ENCODE data around the gene PDE9A.
"Not testable (repeated sequence)": the region's sequence is repeated elsewhere in the genome, so short reads cannot be mapped to it uniquely, and the experiment has no call there.

DNA sequence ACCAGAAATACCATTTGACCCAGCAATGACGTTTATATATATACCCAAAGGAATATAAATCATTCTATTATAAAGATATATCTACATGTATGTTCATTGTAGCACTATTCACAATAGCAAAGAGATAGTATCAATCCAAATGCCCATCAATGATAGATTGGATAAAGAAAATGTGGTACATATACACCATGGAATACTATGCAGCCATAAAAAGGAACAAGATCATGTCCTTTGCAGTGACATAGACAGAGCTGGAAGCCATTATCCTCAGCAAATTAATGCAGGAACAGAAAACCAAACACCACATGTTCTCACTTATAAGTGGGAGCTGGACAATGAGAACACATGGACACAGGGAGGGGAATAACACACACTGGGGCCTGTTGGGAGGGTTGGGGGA lies 55.5 kb downstream of the PDE9A start:
- not testable (repeated sequence) for TF ChIP-seq CTCF (IDR thresholded peaks at IDR 0.05); FOXK1 (CRISPR knock-in tag; IDR thresholded peaks at IDR 0.05); TEAD4 (CRISPR knock-in tag; IDR thresholded peaks at IDR 0.05); MYBL2 (CRISPR knock-in tag; IDR thresholded peaks at IDR 0.05); TEAD1 (CRISPR knock-in tag; IDR thresholded peaks at IDR 0.05); SMAD3 (CRISPR knock-in tag; IDR thresholded peaks at IDR 0.05; ENCODE audit: borderline replicate concordance); ZNF671 (CRISPR knock-in tag; IDR thresholded peaks at IDR 0.05); ESRRA (CRISPR knock-in tag; IDR thresholded peaks at IDR 0.05; ENCODE audit: borderline replicate concordance); RORB (CRISPR knock-in tag; IDR thresholded peaks at IDR 0.05); RELA (CRISPR knock-in tag; IDR thresholded peaks at IDR 0.05; ENCODE audit: borderline replicate concordance); MLX (CRISPR knock-in tag; IDR thresholded peaks at IDR 0.05)
- TF ChIP-seq, protein P1, sequence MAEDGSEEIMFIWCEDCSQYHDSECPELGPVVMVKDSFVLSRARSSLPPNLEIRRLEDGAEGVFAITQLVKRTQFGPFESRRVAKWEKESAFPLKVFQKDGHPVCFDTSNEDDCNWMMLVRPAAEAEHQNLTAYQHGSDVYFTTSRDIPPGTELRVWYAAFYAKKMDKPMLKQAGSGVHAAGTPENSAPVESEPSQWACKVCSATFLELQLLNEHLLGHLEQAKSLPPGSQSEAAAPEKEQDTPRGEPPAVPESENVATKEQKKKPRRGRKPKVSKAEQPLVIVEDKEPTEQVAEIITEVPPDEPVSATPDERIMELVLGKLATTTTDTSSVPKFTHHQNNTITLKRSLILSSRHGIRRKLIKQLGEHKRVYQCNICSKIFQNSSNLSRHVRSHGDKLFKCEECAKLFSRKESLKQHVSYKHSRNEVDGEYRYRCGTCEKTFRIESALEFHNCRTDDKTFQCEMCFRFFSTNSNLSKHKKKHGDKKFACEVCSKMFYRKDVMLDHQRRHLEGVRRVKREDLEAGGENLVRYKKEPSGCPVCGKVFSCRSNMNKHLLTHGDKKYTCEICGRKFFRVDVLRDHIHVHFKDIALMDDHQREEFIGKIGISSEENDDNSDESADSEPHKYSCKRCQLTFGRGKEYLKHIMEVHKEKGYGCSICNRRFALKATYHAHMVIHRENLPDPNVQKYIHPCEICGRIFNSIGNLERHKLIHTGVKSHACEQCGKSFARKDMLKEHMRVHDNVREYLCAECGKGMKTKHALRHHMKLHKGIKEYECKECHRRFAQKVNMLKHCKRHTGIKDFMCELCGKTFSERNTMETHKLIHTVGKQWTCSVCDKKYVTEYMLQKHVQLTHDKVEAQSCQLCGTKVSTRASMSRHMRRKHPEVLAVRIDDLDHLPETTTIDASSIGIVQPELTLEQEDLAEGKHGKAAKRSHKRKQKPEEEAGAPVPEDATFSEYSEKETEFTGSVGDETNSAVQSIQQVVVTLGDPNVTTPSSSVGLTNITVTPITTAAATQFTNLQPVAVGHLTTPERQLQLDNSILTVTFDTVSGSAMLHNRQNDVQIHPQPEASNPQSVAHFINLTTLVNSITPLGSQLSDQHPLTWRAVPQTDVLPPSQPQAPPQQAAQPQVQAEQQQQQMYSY (CRISPR knock-in tag; IDR thresholded peaks at IDR 0.05): not testable (repeated sequence)
- TF ChIP-seq, protein P2, sequence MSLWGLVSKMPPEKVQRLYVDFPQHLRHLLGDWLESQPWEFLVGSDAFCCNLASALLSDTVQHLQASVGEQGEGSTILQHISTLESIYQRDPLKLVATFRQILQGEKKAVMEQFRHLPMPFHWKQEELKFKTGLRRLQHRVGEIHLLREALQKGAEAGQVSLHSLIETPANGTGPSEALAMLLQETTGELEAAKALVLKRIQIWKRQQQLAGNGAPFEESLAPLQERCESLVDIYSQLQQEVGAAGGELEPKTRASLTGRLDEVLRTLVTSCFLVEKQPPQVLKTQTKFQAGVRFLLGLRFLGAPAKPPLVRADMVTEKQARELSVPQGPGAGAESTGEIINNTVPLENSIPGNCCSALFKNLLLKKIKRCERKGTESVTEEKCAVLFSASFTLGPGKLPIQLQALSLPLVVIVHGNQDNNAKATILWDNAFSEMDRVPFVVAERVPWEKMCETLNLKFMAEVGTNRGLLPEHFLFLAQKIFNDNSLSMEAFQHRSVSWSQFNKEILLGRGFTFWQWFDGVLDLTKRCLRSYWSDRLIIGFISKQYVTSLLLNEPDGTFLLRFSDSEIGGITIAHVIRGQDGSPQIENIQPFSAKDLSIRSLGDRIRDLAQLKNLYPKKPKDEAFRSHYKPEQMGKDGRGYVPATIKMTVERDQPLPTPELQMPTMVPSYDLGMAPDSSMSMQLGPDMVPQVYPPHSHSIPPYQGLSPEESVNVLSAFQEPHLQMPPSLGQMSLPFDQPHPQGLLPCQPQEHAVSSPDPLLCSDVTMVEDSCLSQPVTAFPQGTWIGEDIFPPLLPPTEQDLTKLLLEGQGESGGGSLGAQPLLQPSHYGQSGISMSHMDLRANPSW (CRISPR knock-in tag; conservative IDR thresholded peaks at IDR 0.05; ENCODE audit: low read depth): not testable (repeated sequence)

Data from WTC11 (cell line).